Measurements from ENCODE around the gene LAMP5.

The LAMP5 gene

DNA sequence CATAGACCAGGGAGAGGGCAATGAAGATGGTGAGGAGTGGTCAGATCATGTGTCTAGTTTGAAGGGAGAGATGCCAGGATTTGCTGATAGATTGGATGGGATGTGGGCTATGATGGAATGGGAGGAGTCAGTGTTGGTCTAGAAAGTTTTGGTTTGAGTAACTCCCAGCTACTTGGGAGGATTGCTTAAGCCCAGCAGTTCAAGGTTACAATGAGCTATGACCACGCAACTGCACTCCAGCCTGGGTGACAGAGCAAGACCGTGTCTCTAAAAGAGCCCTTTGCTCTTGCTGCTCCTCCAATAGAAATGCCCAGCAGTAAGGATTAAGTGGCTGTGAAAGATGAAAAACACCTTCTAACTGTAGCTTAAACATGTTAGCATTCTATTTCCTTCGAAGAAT, 18.2 kb upstream of the LAMP5 start:
- Histone ChIP-seq H3K9me3 (ENCODE audit: insufficient read depth, low read length) (no peaks in the 10 kb centered on the region), H2AFZ (ENCODE audit: low read depth, low read length, severe bottlenecking) (no peak overlapping the region), H3K4me2 (ENCODE audit: low read depth, low read length, poor library complexity, severe bottlenecking) (no peak overlapping the region), H3K9ac (ENCODE audit: low read length) (no peak overlapping the region), H3K27me3 (ENCODE audit: low read length) (no peaks in the 10 kb centered on the region), H4K20me1 (ENCODE audit: low read depth, low read length) (no peaks in the 10 kb centered on the region), H3K4me3 (ENCODE audit: insufficient read depth, low read length, poor library complexity, severe bottlenecking) (no peak overlapping the region), H3K9me2 (replicated peaks; ENCODE audit: insufficient read depth, low read length) (no peaks in the 10 kb centered on the region), H3F3A (ENCODE audit: insufficient read depth) (no peaks in the 10 kb centered on the region), H3K36me3 (ENCODE audit: low read length) (no peaks in the 10 kb centered on the region), H3K27ac (ENCODE audit: low read depth, low read length) (no peak overlapping the region), H3K79me2 (ENCODE audit: insufficient read depth, low read length) (no peaks in the 10 kb centered on the region)
- TF ChIP-seq, protein P1, sequence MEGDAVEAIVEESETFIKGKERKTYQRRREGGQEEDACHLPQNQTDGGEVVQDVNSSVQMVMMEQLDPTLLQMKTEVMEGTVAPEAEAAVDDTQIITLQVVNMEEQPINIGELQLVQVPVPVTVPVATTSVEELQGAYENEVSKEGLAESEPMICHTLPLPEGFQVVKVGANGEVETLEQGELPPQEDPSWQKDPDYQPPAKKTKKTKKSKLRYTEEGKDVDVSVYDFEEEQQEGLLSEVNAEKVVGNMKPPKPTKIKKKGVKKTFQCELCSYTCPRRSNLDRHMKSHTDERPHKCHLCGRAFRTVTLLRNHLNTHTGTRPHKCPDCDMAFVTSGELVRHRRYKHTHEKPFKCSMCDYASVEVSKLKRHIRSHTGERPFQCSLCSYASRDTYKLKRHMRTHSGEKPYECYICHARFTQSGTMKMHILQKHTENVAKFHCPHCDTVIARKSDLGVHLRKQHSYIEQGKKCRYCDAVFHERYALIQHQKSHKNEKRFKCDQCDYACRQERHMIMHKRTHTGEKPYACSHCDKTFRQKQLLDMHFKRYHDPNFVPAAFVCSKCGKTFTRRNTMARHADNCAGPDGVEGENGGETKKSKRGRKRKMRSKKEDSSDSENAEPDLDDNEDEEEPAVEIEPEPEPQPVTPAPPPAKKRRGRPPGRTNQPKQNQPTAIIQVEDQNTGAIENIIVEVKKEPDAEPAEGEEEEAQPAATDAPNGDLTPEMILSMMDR (IDR thresholded peaks at IDR 0.05; ENCODE audit: insufficient read depth, low read length, poor library complexity, severe bottlenecking), result no peak
- TF ChIP-seq EZH2phosphoT487 (conservative IDR thresholded peaks at IDR 0.05; ENCODE audit: low read length), result no peak

GRCh38 chr20:9498322-9498721, 16.1 kb upstream of the LAMP5 start:
- Histone ChIP-seq H3F3A (ENCODE audit: insufficient read depth) (no peaks in the 10 kb centered on the region), H3K4me3 (ENCODE audit: insufficient read depth, low read length, poor library complexity, severe bottlenecking) (no peak overlapping the region), H3K4me2 (ENCODE audit: low read depth, low read length, poor library complexity, severe bottlenecking) (no peak overlapping the region), H3K27ac (ENCODE audit: low read depth, low read length) (no peak overlapping the region), H3K9ac (ENCODE audit: low read length) (no peak overlapping the region), H2AFZ (ENCODE audit: low read depth, low read length, severe bottlenecking) (no peak overlapping the region), H3K79me2 (ENCODE audit: insufficient read depth, low read length) (no peaks in the 10 kb centered on the region), H3K27me3 (ENCODE audit: low read length) (no peaks in the 10 kb centered on the region), H3K36me3 (ENCODE audit: low read length) (no peaks in the 10 kb centered on the region), H3K9me3 (ENCODE audit: insufficient read depth, low read length) (no peaks in the 10 kb centered on the region), H4K20me1 (ENCODE audit: low read depth, low read length) (no peaks in the 10 kb centered on the region), H3K9me2 (replicated peaks; ENCODE audit: insufficient read depth, low read length) (no peaks in the 10 kb centered on the region)
- TF ChIP-seq EZH2phosphoT487 (conservative IDR thresholded peaks at IDR 0.05; ENCODE audit: low read length), result no peak
- TF ChIP-seq, protein P1 (IDR thresholded peaks at IDR 0.05; ENCODE audit: insufficient read depth, low read length, poor library complexity, severe bottlenecking), result no peak

DNA sequence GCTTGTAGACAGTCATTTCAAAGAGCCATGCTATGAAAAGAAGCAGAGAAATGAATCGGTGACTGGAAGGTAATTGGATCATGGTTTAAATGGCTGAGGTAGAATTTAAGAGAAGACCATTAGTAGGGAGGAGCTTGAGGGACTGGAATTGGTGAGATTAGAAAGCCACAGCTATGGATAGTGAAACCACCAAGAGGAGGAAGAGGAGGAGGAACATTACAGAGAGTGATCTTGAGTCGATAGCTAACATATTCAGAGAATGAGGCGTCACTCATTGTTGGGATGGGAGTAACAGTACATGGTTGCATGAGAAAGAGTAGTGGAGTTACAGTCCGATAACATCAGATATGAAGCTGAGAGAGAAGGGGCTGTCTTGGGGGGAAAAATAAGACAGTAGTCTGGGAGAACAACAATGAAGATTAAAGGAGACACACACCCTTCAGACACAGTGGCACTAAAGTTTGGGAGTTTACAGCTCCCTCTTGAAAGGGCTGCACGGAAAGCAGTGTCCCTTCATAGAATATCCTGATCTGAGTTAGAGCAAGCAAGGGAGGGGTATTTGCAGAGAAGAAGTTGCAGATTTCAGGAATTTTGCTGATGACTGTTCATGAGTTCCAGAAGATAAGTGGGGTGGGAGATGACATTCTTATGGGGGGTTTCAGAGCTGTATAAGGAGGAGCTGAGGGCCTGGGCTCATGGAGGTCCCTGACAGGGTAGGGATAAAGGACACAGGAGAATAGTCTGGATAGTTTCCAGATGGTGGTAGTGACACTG, 15.1 kb upstream of the LAMP5 start:
- H3K36me3 ChIP-seq (ENCODE audit: low read length), result no peaks in the 10 kb centered on the region
- no peaks in the 10 kb centered on the region for H3F3A ChIP-seq (ENCODE audit: insufficient read depth)
- no peak overlapping the region for H2AFZ ChIP-seq (ENCODE audit: low read depth, low read length, severe bottlenecking)
- H3K9ac ChIP-seq (ENCODE audit: low read length), result no peak overlapping the region
- no peak for TF ChIP-seq EZH2phosphoT487 (conservative IDR thresholded peaks at IDR 0.05; ENCODE audit: low read length)
- TF ChIP-seq, protein P1 (IDR thresholded peaks at IDR 0.05; ENCODE audit: insufficient read depth, low read length, poor library complexity, severe bottlenecking), result no peak
- H3K27me3 ChIP-seq (ENCODE audit: low read length), result no peaks in the 10 kb centered on the region
- no peaks in the 10 kb centered on the region for H3K9me2 ChIP-seq (replicated peaks; ENCODE audit: insufficient read depth, low read length)
- no peak overlapping the region for H3K4me2 ChIP-seq (ENCODE audit: low read depth, low read length, poor library complexity, severe bottlenecking)
- H3K27ac ChIP-seq (ENCODE audit: low read depth, low read length), result no peak overlapping the region
- H3K9me3 ChIP-seq (ENCODE audit: insufficient read depth, low read length), result no peaks in the 10 kb centered on the region
- no peak overlapping the region for H3K4me3 ChIP-seq (ENCODE audit: insufficient read depth, low read length, poor library complexity, severe bottlenecking)
- no peaks in the 10 kb centered on the region for H3K79me2 ChIP-seq (ENCODE audit: insufficient read depth, low read length)
- H4K20me1 ChIP-seq (ENCODE audit: low read depth, low read length), result no peaks in the 10 kb centered on the region

All from SU-DHL-6 (cell line).